ENCODE results near the gene ATRNL1.

Gene ATRNL1

DNA sequence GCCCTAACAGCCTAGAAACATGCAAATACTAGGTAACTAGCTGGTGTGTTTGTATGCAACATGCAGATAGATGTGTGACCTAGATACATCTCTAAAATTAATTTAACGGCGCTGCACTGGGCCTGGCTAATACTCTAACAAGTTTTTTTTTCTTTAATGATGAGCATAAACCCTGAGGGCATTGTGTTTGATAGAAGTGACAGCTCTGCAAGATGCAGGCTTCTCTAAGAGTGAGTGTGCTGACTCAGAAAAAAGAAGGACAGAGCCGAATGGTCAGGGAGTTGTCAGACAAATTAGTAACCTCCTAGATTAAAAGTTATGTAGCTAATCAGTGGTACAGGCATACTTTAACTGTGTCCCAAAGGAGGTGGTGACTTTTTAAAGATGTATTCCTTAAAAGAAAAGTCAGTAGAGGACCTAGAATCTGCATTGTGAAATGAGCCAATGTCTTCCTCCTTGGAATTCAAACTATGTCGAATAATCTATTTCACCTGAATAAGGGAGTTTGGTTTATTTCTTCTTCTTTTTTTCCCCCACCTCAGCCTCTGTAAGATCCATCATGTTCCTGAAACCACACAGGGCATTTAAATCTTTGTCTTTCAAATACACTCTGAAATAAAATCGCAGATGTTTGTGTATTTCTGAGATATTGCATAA lies 864.7 kb downstream of the ATRNL1 start:
- no peak for DNase-seq

DNA sequence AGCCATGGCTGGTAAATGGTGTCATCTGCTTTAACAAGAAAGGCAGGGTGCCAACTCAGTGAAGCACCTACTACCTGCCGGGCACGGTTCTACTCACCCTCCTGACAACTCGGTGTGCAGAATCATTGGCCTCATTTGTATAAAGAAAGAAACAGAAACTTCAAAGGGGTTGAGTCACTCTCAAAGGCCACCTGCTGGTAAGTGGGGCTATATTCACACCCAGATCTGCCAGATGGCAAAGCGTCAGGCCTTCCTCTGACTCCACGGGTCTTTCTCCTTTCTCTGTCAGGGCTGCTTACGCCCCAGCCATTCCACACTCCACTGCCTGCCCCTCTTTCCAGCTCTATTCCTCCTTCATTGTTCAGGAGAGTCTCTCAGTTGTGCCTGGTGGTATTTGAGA lies 870.7 kb downstream of the ATRNL1 start:
- DNase-seq, result no peak

- no peak for DNase-seq
Observed at GRCh38 chr10:115964827-115965226, 871.7 kb downstream of the ATRNL1 start.

DNA sequence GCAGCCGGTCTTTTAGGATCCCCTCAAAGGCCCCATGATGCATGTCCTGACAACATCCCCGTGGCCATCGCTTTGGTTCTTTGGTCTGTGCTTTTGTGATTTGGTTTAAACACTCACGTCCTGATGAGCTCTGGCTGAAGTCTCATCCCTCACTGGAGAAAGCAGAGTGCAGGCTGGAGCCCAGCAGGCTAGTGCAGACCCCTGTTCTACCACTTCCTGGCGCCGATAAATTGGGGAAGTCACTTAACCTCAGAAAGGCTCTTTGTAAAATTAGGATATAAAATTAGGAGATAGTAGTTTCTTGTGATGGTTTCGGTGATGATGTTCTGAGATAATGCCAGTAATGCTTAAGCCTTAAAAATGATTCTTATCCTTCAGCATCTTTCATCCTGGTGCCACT lies 872.2 kb downstream of the ATRNL1 start:
- no peak for DNase-seq

GRCh38 chr10:115968236-115968635 lies 875.1 kb downstream of the ATRNL1 start:
- no peak for DNase-seq

DNA sequence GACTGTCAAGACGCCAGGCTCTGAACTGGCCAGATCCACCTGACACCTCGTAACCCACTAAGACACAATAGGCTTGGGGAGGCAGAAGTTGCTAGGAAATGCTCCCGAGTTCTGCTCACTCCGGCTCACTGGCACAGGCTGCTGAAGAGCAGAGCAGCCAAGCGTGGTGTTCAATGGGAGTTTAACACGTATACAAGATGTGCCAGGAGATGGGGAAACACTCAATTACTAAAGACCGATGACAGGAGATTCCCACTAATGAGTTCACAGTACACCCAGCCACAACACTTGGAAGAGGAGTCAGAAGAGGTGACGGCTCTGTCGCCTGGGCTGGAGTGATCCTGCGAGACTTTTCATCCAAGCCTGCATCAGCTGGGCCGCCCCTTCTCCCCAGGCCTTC lies 876.4 kb downstream of the ATRNL1 start:
- DNase-seq, result no peak

DNA sequence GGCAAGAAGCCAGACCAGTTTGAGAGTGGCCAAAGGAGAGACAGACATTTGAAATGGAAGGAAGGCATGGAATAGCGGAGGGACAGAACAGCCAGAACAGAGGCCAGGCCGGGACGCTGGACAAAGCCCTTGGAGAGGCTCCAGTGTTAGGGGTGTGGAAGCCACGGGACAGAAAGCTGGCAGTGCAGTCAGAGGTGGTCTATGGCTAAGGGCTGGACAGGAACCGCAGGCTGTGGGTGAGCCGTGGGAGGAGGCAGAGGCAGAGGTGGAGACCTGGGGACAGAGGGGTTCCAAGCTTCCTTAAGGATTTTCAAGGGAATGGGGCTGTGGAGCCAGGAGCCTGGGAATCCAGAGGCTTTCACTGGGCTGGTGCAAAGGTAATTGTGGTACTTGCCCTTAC lies 878.8 kb downstream of the ATRNL1 start:
- no peak for DNase-seq

- DNase-seq, result no peak
Observed at GRCh38 chr10:115972426-115972825, 879.3 kb downstream of the ATRNL1 start.

DNA sequence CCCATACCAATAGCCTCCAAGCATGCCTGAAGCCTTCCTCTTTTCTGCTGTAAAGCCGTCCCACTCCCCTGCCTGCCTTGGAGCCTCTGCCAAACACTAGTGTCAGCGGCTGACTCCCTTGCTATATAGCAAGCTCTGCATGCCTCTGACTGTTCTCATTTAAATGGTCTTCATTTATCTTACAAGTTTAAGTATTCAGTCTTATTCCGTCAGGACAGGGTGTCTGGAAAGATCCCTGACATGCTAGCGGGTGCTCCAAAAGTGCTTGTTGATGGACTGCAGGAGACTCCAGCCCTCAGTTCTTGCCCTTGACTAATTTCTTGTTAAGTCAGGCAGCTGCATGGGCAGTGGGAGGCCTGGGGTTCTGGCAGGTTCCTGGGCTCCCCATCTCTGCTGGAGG lies 881.2 kb downstream of the ATRNL1 start:
- DNase-seq, result no peak

DNA sequence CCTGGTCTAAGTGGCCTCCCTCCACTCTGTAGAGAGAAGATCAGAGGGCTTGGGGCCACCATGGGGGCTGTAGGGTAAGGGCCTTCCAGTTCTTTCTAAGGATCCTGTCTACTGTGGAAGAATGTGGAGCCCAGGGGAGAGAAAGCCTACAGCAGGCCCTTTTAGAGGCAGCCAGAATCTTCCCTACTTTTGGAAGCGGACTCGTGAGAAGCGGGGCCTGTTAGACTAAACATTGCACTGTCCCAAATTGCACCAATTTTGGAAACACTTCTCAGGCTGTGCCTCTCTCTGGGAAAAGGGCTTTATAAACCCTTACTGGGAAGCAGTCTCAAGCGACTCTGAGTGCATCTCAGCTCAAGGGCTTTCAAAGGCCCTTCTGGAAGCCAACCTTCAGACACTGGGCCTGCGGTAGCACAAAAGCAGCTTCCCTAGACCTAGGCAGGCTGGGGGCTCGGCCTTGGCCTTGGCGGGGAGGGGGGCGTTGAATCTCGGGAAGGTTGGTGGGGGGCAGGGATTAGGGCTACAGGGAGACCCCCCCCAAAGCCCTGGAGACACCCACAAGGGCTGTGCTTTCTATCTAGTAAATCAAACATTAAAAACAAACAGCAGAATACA lies 881.8 kb downstream of the ATRNL1 start:
- no peak for DNase-seq

- DNase-seq, result no peak
Observed at GRCh38 chr10:115975506-115975905, 882.3 kb downstream of the ATRNL1 start.

DNA sequence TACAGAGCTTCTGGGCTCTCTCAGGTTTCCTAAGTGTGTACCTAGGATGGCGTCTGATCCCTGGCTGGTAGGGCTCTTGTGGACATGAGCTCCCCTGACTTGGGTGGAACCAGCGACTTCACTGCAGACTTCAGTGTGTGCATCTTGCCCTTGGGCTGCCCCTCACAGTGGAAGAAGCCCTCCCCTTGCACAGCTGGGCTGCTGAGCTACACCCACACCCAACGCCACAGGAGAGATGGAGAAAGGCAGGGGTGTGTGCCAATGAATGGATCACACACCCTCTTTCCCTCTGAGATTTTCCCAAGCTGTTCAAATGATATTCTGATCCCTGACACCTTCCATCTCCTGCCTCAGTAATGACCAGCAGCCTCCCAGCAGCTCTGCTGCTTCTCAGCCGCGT lies 883.2 kb downstream of the ATRNL1 start:
- no peak for DNase-seq

- no peak for DNase-seq
Observed at GRCh38 chr10:115977855-115978254, 884.7 kb downstream of the ATRNL1 start.

- DNase-seq, result no peak
Observed at GRCh38 chr10:115979576-115979975, 886.4 kb downstream of the ATRNL1 start.

DNA sequence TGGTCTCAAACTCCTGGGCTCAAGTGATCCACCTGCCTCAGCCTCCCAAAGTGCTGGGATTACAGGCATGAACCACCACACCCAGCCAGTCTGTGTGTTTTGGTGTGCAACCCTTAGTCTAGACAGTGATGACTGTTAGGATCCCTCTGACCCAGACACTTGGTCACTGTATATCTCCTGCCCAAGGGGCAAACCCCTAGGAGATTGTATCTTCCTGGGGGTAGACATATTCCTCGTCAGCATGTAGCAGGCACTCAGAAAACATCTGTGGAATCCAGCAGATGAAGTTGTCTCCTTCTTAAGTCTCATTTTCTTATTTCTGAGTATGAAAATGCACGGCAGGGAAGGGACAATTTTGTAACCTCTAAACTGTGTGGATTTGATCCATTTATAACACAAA lies 887.3 kb downstream of the ATRNL1 start:
- DNase-seq, result no peak

- DNase-seq, result no peak
Observed at GRCh38 chr10:115981081-115981480, 887.9 kb downstream of the ATRNL1 start.

DNA sequence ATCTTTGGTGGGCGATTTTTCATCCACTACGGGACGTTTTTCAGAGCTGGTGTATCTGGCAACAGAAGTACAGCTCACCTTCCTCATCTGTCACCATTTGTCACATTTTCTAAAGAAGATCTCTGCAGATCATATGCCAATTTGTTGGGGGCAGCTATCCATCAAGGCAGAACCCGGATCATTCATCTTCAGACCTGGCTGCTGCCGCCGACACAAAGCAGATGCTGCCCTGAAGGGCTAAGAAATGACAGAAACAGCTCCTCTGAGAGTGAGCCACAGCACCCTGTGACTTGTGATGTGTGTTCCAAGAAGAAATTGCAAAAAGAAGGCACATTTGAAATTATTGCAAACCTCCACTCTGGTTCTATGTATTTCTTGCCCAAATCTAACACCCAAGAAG lies 888.9 kb downstream of the ATRNL1 start:
- DNase-seq, result no peak

DNA sequence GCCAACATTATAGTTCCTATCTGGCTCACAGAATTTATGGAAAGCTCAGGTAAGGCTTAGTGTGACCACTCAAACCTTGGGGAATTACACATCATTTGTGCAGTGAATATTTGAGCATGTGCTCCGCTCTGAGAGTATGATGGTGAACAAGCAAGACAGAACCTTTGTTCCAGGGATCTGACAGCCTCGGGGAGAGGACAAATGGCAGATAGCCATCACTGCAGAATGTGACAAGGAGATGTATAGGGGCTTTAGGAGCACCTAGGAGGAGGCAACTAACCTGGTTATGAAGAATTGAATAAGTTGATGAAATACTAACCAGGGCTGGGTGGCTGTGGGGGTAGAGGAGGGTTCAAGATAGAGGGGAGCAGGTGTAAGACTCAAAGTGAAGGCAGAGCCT lies 889.4 kb downstream of the ATRNL1 start:
- no peak for DNase-seq

DNA sequence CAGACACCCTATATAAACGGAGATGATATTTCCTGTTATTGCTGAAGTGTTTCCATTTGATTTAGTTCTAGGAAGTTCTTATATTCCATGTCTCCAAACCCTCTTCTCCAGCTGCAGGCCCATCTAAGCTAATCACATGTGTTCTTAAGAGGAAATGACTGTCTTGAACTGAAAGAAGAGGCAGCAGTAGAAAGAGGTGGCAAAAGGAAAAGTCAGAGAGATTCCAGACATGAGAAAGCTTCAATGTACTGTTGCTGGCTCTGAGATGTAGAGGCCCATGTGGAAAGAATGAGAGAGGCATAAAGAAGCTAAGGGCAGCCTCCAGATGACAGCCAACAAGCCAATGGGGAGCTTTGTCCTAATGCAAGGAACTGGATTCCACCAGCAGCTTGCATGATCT lies 892.6 kb downstream of the ATRNL1 start:
- no peak for DNase-seq

DNA sequence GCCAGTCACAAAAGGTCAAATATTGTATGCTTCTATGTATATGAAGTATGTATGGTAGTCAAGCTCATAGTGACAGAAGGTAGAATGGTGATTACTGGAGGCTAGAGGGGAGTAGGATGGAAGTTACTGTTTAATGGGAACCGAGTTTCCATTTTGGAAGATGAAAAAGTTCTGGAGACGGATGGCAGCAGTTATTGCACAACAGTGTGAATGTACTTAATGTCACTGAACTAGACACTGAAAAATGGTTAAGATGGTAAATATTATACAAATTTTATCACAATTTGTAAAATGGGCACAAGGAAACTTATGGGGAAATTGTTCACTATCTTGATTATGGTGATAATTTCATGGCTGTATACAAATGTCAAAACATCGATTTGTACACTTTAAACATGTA lies 895.2 kb downstream of the ATRNL1 start:
- DNase-seq, result no peak

DNA sequence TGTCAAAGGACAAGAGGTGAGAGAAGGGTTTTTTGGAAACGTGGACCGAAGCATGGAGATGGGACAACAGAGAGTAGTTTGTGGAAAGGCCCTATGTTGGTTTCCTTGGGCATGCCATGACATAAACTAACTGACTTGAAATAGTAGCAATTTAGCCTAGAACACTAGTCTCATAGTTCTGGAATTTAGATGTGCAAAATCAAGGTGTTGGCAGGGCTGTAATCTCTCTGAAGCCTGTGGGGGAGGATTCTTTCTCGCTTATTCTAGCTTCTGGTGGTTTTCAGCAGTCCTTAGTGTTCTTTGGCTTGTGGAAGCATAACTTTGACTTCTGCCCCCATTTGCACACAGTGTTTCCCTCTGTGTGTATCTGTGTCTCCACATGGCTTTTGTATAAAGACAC lies 896.5 kb downstream of the ATRNL1 start:
- DNase-seq, result no peak

GRCh38 chr10:115992236-115992986 lies 899.2 kb downstream of the ATRNL1 start:
- no peak for DNase-seq

DNA sequence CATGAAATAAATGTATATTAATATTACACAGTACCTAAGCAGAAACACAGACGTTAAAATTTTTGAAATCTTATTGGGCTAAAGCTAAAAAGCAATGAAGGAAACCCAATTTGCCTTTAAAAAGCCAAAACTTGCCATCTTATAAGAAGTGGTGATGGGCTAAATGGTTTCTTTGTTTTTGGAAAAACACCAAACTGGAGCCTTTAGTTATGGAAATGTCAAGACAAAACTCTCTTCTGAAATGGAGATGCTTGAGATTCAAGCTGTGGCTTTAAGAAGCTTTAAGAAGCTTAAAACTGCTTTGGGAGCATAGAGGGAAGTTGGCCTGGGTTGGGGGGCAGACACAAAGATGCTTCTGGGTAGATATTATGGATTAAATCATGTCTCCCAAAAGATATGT lies 902.9 kb downstream of the ATRNL1 start:
- DNase-seq, result no peak

DNA sequence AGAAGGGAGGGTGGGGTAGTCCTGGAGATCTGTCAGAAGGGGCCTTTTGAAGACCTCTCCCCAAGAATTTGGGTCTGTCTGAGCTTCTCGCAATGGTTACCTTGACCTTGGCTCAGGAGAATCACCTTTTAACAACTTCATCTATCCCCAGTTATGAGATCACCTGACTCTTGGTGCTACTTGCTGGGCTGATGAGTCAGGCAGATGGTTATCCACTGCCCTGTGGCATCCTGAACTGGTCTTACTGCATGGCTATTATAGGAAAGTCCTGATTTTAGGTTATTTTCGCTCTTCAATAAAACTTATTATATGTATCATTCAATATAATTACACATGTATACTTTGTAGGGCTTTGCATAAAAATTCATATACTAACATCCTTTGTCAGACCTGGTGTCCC lies 905.1 kb downstream of the ATRNL1 start:
- DNase-seq, result no peak

Measured in CD4-positive, alpha-beta T cell treated with Interleukin-12 subunit alpha and Interleukin-12 subunit beta, for 1 hour (primary cell).